ENCODE measurements around the gene KY. TPM values are rescaled to one million over a fixed set of nuclear protein-coding genes. Genes with fewer than 3 reads are reported as not detected.

KY gene
- total and polyA plus RNA-seq, 2 donors (not counting 1 experiment from before 2014, with no cell fraction given), result not detected

GRCh38 chr3:134654031-134654430 is 3.2 kb upstream of the KY start:
- H4K20me1 ChIP-seq (ENCODE audit: control insufficient read depth, insufficient read depth, low read length, poor library complexity, severe bottlenecking), result no peaks in the 10 kb centered on the region
- H2AFZ ChIP-seq (ENCODE audit: insufficient read depth, low read depth, low read length, poor library complexity, severe bottlenecking), result no peak overlapping the region
- H3K9ac ChIP-seq (ENCODE audit: low read length), result no peak overlapping the region
- no CpG with 5 or more reads among the region's 1 CpG for WGBS (ENCODE audit: insufficient coverage)
- DNase-seq (no peak), ATAC-seq (ENCODE audit: low read depth) (no peak)
- H3K27ac ChIP-seq (ENCODE audit: low read length in 2 of 2), result no peak overlapping the region
- Mint-ChIP-seq H3K9me3 (ENCODE audit: insufficient read depth) (no peaks in the 10 kb centered on the region), H3K4me3 (no peak overlapping the region), H3K4me1 (peaks cover 1% of the 10 kb centered on the region), H3K27me3 (peaks cover 35% of the 10 kb centered on the region), H3K27ac (no peak overlapping the region)
- ChIA-PET POLR2A (no interaction called here), CTCF (no interaction called here)
- no peak for TF ChIP-seq EZH2 (IDR thresholded peaks at IDR 0.05; ENCODE audit: borderline replicate concordance, insufficient read depth, low read depth, low read length, poor library complexity, severe bottlenecking)
- TF ChIP-seq, protein P1, sequence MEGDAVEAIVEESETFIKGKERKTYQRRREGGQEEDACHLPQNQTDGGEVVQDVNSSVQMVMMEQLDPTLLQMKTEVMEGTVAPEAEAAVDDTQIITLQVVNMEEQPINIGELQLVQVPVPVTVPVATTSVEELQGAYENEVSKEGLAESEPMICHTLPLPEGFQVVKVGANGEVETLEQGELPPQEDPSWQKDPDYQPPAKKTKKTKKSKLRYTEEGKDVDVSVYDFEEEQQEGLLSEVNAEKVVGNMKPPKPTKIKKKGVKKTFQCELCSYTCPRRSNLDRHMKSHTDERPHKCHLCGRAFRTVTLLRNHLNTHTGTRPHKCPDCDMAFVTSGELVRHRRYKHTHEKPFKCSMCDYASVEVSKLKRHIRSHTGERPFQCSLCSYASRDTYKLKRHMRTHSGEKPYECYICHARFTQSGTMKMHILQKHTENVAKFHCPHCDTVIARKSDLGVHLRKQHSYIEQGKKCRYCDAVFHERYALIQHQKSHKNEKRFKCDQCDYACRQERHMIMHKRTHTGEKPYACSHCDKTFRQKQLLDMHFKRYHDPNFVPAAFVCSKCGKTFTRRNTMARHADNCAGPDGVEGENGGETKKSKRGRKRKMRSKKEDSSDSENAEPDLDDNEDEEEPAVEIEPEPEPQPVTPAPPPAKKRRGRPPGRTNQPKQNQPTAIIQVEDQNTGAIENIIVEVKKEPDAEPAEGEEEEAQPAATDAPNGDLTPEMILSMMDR (IDR thresholded peaks at IDR 0.05), result no peak
- H3K27me3 ChIP-seq (replicated peaks in 1 of 4; ENCODE audit: control extremely low read depth in 1 of 4, control insufficient read depth in 3 of 4, insufficient read depth in 4 of 4, low read length in 3 of 4), result peaks cover 0 to 11% (median 4%) of the 10 kb centered on the region in 4 experiments
- H3K4me1 ChIP-seq (ENCODE audit: control insufficient read depth in 2 of 2, insufficient read depth in 2 of 2, low read length in 2 of 2), result no peaks in the 10 kb centered on the region
- H3K4me3 ChIP-seq (ENCODE audit: control extremely low read depth in 1 of 5, extremely low read depth in 1 of 5, insufficient read depth in 1 of 5, low read depth in 2 of 5, low read length in 4 of 5), result no peak overlapping the region
- no peaks in the 10 kb centered on the region for H3K79me2 ChIP-seq (ENCODE audit: control insufficient read depth, insufficient read depth, low read length)
- intact Hi-C loops (cut with micrococcal nuclease), result no loop called here
- H3K36me3 ChIP-seq (replicated peaks in 1 of 2; ENCODE audit: control extremely low read depth in 1 of 2, control insufficient read depth in 1 of 2, extremely low read depth in 1 of 2, insufficient read depth in 2 of 2, low read length in 1 of 2), result no peaks in the 10 kb centered on the region
- H3K4me2 ChIP-seq (replicated peaks; ENCODE audit: low read depth, low read length, poor library complexity, severe bottlenecking), result no peak overlapping the region
- peaks cover 0 to 3% (median 0%) of the 10 kb centered on the region in 3 donors for H3K9me3 ChIP-seq (ENCODE audit: control extremely low read depth in 1 of 3, control insufficient read depth in 2 of 3, insufficient read depth in 1 of 3, low read length in 2 of 3)

DNA sequence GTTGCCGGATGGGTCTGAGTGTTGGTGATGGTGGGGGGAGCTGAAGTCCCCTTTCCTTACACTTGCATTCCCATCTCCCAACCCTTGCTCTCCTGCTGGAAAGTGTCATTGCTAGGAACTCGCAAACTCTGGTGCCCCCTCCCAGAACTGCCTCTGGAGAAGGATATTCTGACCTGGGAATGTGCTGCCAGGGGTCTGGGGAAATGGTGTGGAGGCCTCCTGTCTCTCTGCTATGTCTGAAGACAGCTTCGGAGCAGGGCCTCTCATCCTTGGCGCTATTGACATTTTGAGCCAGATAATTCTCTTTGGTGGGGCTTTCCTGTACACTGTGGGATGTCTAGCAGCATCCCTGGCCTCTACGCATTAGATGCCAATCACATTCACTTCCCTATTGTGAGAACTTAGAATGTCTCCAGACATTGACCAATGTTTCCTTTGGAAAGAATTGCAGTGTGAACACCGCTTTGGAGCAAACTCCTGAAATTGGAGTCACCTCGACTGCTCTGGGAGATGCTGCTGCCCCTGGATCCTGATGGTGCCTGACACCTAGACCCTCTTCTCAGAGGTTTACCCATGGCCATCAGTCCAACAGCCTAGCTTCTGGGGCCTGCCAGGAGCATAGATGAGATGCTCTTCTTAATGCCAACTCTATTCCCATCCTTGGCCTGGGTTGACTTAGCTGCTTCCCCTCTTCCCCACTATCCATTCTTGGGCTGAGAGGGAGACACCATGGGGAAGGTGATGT is 2.2 kb upstream of the KY start:
- no peaks in the 10 kb centered on the region for H3K79me2 ChIP-seq (ENCODE audit: control insufficient read depth, insufficient read depth, low read length)
- H3K9ac ChIP-seq (ENCODE audit: low read length), result no peak overlapping the region
- Mint-ChIP-seq H3K4me3 (no peak overlapping the region), H3K27me3 (peaks cover 35% of the 10 kb centered on the region), H3K9me3 (ENCODE audit: insufficient read depth) (no peaks in the 10 kb centered on the region), H3K27ac (no peak overlapping the region), H3K4me1 (peaks cover 1% of the 10 kb centered on the region)
- no peak overlapping the region for H3K27ac ChIP-seq (ENCODE audit: low read length in 2 of 2)
- no peaks in the 10 kb centered on the region for H3K36me3 ChIP-seq (replicated peaks in 1 of 2; ENCODE audit: control extremely low read depth in 1 of 2, control insufficient read depth in 1 of 2, extremely low read depth in 1 of 2, insufficient read depth in 2 of 2, low read length in 1 of 2)
- no peak overlapping the region for H3K4me3 ChIP-seq (ENCODE audit: control extremely low read depth in 1 of 5, extremely low read depth in 1 of 5, insufficient read depth in 1 of 5, low read depth in 2 of 5, low read length in 4 of 5)
- ATAC-seq (ENCODE audit: low read depth) (no peak), DNase-seq (no peak)
- H4K20me1 ChIP-seq (ENCODE audit: control insufficient read depth, insufficient read depth, low read length, poor library complexity, severe bottlenecking), result no peaks in the 10 kb centered on the region
- CTCF ChIA-PET, result no interaction called here
- no peak overlapping the region for H3K4me2 ChIP-seq (replicated peaks; ENCODE audit: low read depth, low read length, poor library complexity, severe bottlenecking)
- H3K9me3 ChIP-seq (ENCODE audit: control extremely low read depth in 1 of 3, control insufficient read depth in 2 of 3, insufficient read depth in 1 of 3, low read length in 2 of 3), result peaks cover 0 to 3% (median 0%) of the 10 kb centered on the region in 3 donors
- 97% methylated on average over 3 of the region's 7 CpGs for WGBS (ENCODE audit: insufficient coverage)
- TF ChIP-seq EZH2 (IDR thresholded peaks at IDR 0.05; ENCODE audit: borderline replicate concordance, insufficient read depth, low read depth, low read length, poor library complexity, severe bottlenecking), result no peak
- TF ChIP-seq, protein P1 (IDR thresholded peaks at IDR 0.05), result no peak
- intact Hi-C loops (cut with micrococcal nuclease), result no loop called here
- no peaks in the 10 kb centered on the region for H3K4me1 ChIP-seq (ENCODE audit: control insufficient read depth in 2 of 2, insufficient read depth in 2 of 2, low read length in 2 of 2)
- H2AFZ ChIP-seq (ENCODE audit: insufficient read depth, low read depth, low read length, poor library complexity, severe bottlenecking), result no peak overlapping the region
- peaks cover 0 to 11% (median 4%) of the 10 kb centered on the region in 4 experiments for H3K27me3 ChIP-seq (replicated peaks in 1 of 4; ENCODE audit: control extremely low read depth in 1 of 4, control insufficient read depth in 3 of 4, insufficient read depth in 4 of 4, low read length in 3 of 4)
- POLR2A ChIA-PET, result no interaction called here

All from B cell (primary cell).